ENCODE measurements around the gene BANK1.

DNA sequence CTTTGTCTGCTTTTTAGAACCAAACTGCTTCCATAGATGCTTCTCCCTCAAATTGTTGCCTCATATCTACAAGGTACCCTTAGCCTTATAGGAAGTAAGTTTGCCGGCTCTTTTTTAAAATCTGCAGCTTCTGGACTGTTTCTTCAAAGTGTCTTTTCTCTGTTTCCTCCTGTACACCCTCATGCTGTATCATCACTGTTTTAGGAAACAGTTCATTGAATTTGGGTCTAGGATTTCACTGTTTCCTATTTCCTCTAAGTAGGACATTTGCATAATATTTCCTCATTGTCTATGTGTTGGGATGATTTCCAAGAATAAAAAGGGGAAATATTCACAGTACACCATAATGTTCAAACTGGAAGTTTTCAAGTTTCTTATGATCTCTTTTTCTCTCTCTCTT is 43.0 kb downstream of the BANK1 start:
- TF ChIP-seq, protein P1, sequence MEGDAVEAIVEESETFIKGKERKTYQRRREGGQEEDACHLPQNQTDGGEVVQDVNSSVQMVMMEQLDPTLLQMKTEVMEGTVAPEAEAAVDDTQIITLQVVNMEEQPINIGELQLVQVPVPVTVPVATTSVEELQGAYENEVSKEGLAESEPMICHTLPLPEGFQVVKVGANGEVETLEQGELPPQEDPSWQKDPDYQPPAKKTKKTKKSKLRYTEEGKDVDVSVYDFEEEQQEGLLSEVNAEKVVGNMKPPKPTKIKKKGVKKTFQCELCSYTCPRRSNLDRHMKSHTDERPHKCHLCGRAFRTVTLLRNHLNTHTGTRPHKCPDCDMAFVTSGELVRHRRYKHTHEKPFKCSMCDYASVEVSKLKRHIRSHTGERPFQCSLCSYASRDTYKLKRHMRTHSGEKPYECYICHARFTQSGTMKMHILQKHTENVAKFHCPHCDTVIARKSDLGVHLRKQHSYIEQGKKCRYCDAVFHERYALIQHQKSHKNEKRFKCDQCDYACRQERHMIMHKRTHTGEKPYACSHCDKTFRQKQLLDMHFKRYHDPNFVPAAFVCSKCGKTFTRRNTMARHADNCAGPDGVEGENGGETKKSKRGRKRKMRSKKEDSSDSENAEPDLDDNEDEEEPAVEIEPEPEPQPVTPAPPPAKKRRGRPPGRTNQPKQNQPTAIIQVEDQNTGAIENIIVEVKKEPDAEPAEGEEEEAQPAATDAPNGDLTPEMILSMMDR (IDR thresholded peaks at IDR 0.05), result no peak
- TF ChIP-seq SIN3A (IDR thresholded peaks at IDR 0.05; ENCODE audit: borderline replicate concordance, insufficient read depth, low read depth, low read length) (no peak), POLR2AphosphoS5 (IDR thresholded peaks at IDR 0.05; ENCODE audit: low read depth, low read length) (no peak)
- TF ChIP-seq, protein P2, sequence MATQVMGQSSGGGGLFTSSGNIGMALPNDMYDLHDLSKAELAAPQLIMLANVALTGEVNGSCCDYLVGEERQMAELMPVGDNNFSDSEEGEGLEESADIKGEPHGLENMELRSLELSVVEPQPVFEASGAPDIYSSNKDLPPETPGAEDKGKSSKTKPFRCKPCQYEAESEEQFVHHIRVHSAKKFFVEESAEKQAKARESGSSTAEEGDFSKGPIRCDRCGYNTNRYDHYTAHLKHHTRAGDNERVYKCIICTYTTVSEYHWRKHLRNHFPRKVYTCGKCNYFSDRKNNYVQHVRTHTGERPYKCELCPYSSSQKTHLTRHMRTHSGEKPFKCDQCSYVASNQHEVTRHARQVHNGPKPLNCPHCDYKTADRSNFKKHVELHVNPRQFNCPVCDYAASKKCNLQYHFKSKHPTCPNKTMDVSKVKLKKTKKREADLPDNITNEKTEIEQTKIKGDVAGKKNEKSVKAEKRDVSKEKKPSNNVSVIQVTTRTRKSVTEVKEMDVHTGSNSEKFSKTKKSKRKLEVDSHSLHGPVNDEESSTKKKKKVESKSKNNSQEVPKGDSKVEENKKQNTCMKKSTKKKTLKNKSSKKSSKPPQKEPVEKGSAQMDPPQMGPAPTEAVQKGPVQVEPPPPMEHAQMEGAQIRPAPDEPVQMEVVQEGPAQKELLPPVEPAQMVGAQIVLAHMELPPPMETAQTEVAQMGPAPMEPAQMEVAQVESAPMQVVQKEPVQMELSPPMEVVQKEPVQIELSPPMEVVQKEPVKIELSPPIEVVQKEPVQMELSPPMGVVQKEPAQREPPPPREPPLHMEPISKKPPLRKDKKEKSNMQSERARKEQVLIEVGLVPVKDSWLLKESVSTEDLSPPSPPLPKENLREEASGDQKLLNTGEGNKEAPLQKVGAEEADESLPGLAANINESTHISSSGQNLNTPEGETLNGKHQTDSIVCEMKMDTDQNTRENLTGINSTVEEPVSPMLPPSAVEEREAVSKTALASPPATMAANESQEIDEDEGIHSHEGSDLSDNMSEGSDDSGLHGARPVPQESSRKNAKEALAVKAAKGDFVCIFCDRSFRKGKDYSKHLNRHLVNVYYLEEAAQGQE (IDR thresholded peaks at IDR 0.05; ENCODE audit: insufficient read depth in 1 of 2, low read depth in 2 of 2, low read length in 1 of 2), result no peak

All from Panc1 (cell line).